GM19351 (cell line): Measurements from ENCODE around the gene IL1RAPL1.
A peak's percentile ranks its signal among the peaks of the same experiment; 100 is the strongest.
"Not testable (repeated sequence)": the region's sequence is repeated elsewhere in the genome, so short reads cannot be mapped to it uniquely, and the experiment has no call there.

ENCODE experiments used
- ATAC-seq: cut with Tn5 transposase; IDR thresholded peaks from one replicate; pipeline ENCODE4 v1.9.1; 2021; ENCODE audit warnings: mild to moderate bottlenecking, moderate library complexity; ENCODE audit not compliant: unreplicated experiment

Gene IL1RAPL1

DNA sequence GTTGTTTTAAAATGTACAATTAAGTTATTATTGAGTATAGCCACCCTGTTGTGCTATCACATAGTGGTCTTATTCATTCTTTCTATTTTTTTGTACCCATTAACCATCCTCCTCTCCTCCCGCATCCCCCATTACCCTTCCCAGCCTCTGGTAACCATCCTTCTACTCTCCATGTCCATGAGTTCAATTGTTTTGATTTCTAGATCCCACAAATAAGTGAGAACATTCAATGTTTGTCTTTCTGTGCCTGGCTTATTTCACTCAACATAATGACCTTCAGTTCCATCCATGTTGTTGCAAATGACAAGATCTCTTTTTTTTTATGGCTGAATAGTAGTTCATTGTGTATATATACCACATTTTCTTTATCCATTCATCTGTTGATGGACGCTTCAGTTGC, 179.3 kb downstream of the IL1RAPL1 start:
- ATAC-seq: not testable (repeated sequence)

DNA sequence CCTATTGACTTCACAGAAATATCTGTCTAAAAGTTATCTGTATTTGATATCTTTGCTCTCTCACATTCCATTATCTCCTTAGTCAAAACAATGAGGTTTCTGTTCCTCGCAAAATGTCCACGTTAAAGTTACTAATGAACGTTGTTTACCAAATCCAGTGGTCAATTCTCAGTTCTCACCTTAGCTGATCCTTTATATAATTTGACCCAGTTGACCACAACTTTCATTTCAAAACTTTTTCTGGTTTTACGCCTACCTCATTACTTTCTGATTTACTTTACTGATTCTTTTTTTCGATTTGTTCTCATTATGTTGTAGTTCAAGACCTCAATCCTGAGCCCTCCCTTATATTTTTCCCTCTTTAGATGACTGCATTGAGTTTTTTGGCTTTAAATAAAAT, 186.6 kb downstream of the IL1RAPL1 start:
- peak; percentile 51 for ATAC-seq

- no peak for ATAC-seq
Measured at GRCh38 chrX:28787206-28787605, 200.0 kb downstream of the IL1RAPL1 start.

GRCh38 chrX:28800671-28801070, 213.4 kb downstream of the IL1RAPL1 start:
- ATAC-seq: not testable (repeated sequence)

DNA sequence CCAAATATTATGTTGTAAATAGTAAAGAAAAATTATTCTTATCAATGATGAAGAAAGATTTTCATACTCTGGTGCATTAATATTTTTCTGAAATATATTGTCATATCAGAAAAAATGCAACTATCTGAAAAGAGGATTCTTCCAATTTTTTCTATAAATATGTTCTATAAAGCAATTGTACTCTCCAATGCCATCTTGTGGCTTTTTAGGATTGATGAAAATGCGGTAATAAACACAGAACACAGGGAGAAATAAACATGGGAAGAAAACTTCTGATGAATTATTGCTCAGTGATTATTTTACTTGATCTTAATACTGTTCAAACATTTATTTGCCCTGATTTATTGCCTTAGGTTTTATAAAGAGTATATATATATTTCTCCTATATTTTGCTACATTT, 215.4 kb downstream of the IL1RAPL1 start:
- ATAC-seq: no peak

DNA sequence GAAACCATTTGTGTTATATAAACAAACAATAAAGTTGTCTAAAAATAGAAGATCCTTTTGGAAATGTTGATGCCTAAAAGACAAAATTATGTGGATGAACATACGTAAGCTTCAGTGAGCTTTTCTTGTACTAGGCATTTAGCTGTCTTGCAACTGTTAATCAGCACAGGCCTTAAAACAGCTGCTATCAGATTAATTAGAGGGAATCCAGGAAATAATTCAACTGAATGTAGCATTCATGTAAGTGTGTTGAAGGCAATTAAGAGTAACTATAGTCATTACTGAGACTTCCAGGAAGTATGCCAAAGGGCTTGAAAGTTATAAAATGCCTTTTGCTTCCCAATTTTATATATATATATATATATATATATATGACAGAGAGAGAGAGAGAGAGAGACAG, 248.7 kb downstream of the IL1RAPL1 start:
- ATAC-seq: no peak

DNA sequence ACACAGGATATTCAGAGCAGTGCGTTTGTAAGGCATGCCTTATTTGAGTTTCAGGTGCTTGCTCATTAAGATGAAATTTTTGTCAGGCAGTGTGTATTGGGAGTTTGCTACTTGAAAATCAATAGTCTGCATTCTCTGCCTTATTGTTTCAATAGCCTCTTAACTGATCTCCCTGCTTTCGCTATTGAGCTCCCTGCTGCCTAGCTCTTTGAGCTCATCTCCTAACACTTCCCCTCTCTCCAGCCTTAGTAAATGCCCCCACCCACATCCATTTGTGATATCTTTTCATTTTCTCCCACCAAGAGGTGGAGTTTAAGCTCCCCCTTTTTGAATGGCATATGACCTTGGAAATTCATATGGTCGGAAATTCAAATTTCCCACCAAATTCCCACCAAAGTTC, 256.6 kb downstream of the IL1RAPL1 start:
- no peak for ATAC-seq

DNA sequence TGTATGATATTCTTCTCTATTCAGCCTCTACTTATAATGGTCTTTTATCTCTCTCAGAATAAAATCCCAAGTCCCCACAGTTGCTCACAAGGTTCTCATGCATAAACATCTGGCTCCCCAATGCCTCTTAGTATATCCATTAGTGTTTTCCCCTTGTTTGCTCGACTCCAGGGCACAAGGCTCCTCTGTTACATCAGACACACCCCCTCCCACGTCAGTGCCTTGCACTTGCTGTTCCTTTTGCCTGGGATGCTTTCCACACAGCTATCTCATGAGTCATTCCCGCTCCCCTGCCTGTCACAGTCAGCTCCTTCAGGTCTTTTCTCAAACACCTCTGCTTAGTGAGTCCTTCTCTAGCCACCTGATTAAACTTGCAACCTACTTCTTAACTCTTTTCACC, 260.2 kb downstream of the IL1RAPL1 start:
- ATAC-seq: no peak

DNA sequence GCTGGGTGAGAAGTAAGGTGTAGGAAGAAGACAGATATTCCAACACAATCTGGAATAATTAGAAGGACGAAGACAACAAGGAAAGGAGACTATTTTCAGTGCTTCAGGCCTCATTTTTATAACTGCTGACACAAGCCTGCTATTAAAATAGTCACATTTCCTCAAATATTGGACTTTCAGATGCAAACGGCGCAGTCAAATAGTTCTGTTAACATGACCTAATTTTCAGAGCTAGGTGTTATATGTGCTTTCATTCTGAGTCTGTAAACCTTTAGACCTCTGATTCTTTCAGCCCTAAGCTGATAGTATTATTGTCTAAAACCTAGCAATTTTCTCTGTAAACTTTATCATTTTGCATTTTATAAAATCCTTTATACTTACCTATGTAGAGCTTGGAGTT, 261.5 kb downstream of the IL1RAPL1 start:
- no peak for ATAC-seq

- no peak for ATAC-seq
Measured at GRCh38 chrX:28850955-28851354, 263.7 kb downstream of the IL1RAPL1 start.

- no peak for ATAC-seq
Measured at GRCh38 chrX:28851871-28852270, 264.6 kb downstream of the IL1RAPL1 start.

DNA sequence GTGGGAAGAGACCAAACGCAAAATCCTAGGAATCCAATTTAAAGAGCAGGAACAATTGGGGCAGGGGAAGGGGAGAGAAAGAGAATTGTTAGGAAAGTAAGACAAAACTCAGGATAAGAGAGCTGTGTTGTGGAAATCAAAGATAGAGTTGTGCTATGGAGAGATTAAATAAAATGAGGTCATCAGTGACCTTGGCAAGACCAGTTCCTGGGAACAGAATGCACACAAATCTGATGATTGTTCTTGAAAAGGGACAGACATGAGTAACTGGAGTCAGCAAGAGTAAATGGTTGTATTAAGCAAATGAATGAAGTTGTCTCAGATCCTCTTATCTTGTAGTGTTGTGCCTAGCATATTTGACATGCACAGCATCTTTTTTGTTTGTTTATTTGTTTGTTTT, 267.4 kb downstream of the IL1RAPL1 start:
- ATAC-seq: no peak

DNA sequence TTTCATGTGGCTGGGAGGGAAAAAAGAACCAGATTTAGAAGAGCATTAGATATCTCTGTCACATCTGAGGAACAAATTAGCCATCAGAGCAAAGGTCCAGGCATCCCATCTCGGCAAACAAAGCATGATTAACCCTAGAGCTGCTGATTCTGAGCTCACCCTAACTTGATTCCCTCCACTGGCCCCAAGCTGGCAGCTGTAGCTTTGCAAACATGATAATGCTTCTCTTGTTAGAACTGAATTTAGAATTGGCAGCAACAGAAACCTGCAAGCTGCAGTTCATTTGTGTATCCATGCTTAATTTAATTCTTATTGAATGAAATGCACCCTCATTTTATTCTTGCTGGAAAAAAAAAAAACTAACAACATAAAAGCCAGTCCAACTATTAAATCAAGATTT, 289.2 kb downstream of the IL1RAPL1 start:
- no peak for ATAC-seq

- no peak for ATAC-seq
Measured at GRCh38 chrX:28876901-28877300, 289.7 kb downstream of the IL1RAPL1 start.

DNA sequence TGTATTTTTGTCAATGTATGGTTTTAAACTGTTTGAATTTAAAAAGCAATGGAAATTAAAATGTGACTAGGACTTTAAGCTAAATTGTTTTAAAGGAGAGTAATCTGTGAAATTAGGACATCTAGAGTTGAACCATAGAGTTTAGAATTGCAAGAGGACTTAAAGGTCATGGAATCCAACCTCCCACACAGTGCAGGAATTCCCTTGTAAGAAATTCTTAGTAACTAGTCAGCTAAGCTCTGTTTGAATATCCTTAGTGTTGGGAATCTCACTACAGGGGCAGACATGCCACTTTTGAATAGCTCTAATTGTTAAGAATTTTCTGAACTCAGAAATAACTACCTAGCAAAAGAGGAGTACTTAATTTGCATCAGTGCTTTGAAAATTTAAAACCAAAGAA, 292.9 kb downstream of the IL1RAPL1 start:
- no peak for ATAC-seq

GRCh38 chrX:28884823-28885222, 297.6 kb downstream of the IL1RAPL1 start:
- no peak for ATAC-seq

DNA sequence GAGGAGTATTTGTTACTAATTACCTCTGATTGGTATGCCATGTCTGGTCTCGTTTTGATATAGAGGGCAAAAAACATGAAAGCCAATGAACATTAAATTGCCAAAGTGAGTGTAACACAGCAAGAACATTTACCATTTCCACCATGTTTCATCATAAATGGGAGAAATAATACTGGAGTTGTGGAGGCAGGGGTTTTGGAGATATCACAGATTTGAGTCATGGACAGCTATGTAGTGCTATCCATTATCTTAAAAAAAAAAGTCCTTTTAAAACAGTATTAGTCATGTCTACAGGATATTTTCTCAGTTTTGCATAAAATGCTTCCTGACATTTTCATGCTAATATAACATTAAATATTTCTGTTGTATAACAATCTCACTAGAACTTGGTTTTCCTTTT, 301.2 kb downstream of the IL1RAPL1 start:
- no peak for ATAC-seq

DNA sequence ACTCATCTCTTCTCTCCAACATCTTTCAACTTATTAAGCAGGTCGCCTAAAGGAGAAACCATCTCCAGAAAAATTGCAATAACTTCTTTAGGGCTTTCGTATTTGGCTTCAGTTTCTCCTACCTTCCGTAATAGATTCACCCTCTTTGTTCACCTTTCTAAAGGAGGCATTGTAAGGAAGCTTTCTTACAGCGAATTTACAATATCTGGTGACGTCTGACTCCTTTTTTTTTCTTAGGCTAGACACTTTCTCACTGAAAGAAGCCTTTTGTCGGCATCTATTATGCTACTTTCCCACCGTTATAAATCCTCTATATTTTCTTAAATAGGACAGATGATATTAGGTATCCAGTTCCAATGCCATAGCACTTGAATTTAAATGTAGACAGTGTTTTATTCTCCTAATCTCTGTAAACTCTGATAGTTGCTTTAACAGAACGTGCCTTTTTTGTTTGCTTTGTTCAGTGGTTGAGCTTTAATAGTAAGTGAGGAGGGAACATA, 302.4 kb downstream of the IL1RAPL1 start:
- ATAC-seq: no peak

GRCh38 chrX:28901637-28902036, 314.4 kb downstream of the IL1RAPL1 start:
- no peak for ATAC-seq

DNA sequence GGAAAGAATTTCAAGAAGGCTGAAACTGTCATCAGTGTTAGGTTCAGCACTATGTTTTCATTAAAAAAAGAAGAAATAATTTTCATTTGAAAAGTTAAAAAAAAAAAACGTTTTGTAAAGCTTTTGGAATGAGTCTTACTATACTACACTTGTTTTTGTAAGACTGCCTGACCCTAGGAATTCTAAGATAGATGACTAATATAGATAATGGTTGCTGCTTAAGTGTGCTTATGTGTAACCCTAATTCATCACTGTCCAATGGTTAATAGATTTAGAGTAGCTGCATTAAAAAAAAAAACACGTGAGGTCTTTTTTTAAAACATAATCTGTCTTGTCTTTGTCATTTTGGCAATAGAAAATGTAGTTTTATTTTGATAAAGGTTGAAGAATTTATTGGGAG, 323.2 kb downstream of the IL1RAPL1 start:
- no peak for ATAC-seq

- ATAC-seq: no peak
Measured at GRCh38 chrX:28920153-28920943, 333.1 kb downstream of the IL1RAPL1 start.

GRCh38 chrX:28922106-28922505, 334.9 kb downstream of the IL1RAPL1 start:
- no peak for ATAC-seq

GRCh38 chrX:28946846-28947245, 359.6 kb downstream of the IL1RAPL1 start:
- no peak for ATAC-seq
